Cardiac muscle cell (in vitro differentiated cells and primary cell): ENCODE results near the gene SLC2A1. TPM values are rescaled to one million over a fixed set of nuclear protein-coding genes. Genes with fewer than 3 reads are reported as not detected.

ENCODE experiments used
- DNase-seq, 2 donors: peaks; one replicate each; pipeline versions ENCODE4 v3.0.0 to v3.0.0-alpha.2; 2010 to 2017; ENCODE audit warnings: low read depth in 1 of 2, low spot score in 1 of 2
- H3K27ac ChIP-seq: fragments of 200-600 bp; sonication (generic); 2 replicates; pipeline ENCODE4 v1.5.1; 2016
- H3K27me3 ChIP-seq: fragments of 200-600 bp; sonication (generic); 2 replicates; pipeline ENCODE4 v1.6.0; 2016; ENCODE audit warnings: control low read depth
- H3K36me3 ChIP-seq: fragments of 200-600 bp; sonication (generic); 2 replicates; pipeline ENCODE4 v1.5.1; 2016; ENCODE audit warnings: control low read depth
- H3K4me1 ChIP-seq: fragments of 200-600 bp; sonication (generic); 2 replicates; pipeline ENCODE4 v1.8.1; 2017; ENCODE audit warnings: low read depth, mild to moderate bottlenecking, mixed run types
- H3K4me3 ChIP-seq: fragments of 200-600 bp; sonication (generic); 2 replicates; pipeline ENCODE4 v1.5.1; 2016; ENCODE audit warnings: mild to moderate bottlenecking
- H3K9me3 ChIP-seq: fragments of 200-600 bp; sonication (generic); 2 replicates; pipeline ENCODE4 v1.5.1; 2017; ENCODE audit warnings: low read depth, mild to moderate bottlenecking, control low read depth
- CTCF ChIP-seq: IDR thresholded peaks from 2 replicates; pipeline ENCODE4 v1.5.1; 2012; ENCODE audit warnings: low read depth, mild to moderate bottlenecking, low read length
- polyA plus RNA-seq: library from polyadenylated mRNA; unstranded; fragments of >200 nt; fragmentation: Nextera tagmentation; extraction: Ambion mirVana; gene quantifications from 2 replicates; pipeline ENCODE4 v1.2.1, GENCODE V29; 2016
- total RNA-seq: library from RNA; depleted of rRNA; stranded (reverse); fragments of >200 nt; gene quantifications from 2 replicates; pipeline ENCODE4 v1.2.3, GENCODE V29; 2016

Gene SLC2A1
- total and polyA plus RNA-seq, 2 experiments from 2014 or later, result 243 to 714 TPM

- Histone ChIP-seq H3K9me3 (no peaks in the 10 kb centered on the region), H3K27me3 (no peaks in the 10 kb centered on the region), H3K36me3 (no peaks in the 10 kb centered on the region), H3K4me1 (peaks cover 13% of the 10 kb centered on the region), H3K4me3 (no peak overlapping the region), H3K27ac (no peak overlapping the region)
- DNase-seq, result no peak
- TF ChIP-seq CTCF, result no peak
Observed at GRCh38 chr1:43002766-43003165, 44.1 kb upstream of the SLC2A1 start.

- no peaks in the 10 kb centered on the region for H3K27me3 ChIP-seq
- no peak for DNase-seq
- TF ChIP-seq CTCF, result no peak
- H3K27ac ChIP-seq, result no peak overlapping the region
- no peak overlapping the region for H3K4me3 ChIP-seq
- H3K4me1 ChIP-seq, result peaks cover 13% of the 10 kb centered on the region
- no peaks in the 10 kb centered on the region for H3K9me3 ChIP-seq
- H3K36me3 ChIP-seq, result no peaks in the 10 kb centered on the region
Observed at GRCh38 chr1:43002116-43002515, 43.4 kb upstream of the SLC2A1 start.

GRCh38 chr1:43001434-43001833, 42.8 kb upstream of the SLC2A1 start:
- no peak for TF ChIP-seq CTCF
- no peaks in the 10 kb centered on the region for H3K9me3 ChIP-seq
- no peak for DNase-seq
- H3K4me1 ChIP-seq, result peaks cover 13% of the 10 kb centered on the region
- no peak overlapping the region for H3K27ac ChIP-seq
- H3K4me3 ChIP-seq, result no peak overlapping the region
- no peaks in the 10 kb centered on the region for H3K36me3 ChIP-seq
- no peaks in the 10 kb centered on the region for H3K27me3 ChIP-seq

- no peaks in the 10 kb centered on the region for H3K9me3 ChIP-seq
- no peaks in the 10 kb centered on the region for H3K27me3 ChIP-seq
- H3K4me1 ChIP-seq, result peaks cover 3% of the 10 kb centered on the region
- H3K27ac ChIP-seq, result no peak overlapping the region
- DNase-seq, result no peak
- no peaks in the 10 kb centered on the region for H3K36me3 ChIP-seq
- H3K4me3 ChIP-seq, result no peak overlapping the region
- TF ChIP-seq CTCF, result no peak
Observed at GRCh38 chr1:43000271-43000670, 41.6 kb upstream of the SLC2A1 start.

- Histone ChIP-seq H3K27me3 (no peaks in the 10 kb centered on the region), H3K36me3 (no peaks in the 10 kb centered on the region), H3K9me3 (no peaks in the 10 kb centered on the region), H3K27ac (no peak overlapping the region), H3K4me1 (no peaks in the 10 kb centered on the region), H3K4me3 (no peak overlapping the region)
- DNase-seq, result no peak
- no peak for TF ChIP-seq CTCF
Observed at GRCh38 chr1:42999308-42999707, 40.6 kb upstream of the SLC2A1 start.

- no peak for DNase-seq
- Histone ChIP-seq H3K9me3 (no peaks in the 10 kb centered on the region), H3K27ac (no peak overlapping the region), H3K36me3 (no peaks in the 10 kb centered on the region), H3K27me3 (no peaks in the 10 kb centered on the region), H3K4me3 (no peak overlapping the region), H3K4me1 (no peaks in the 10 kb centered on the region)
- no peak for TF ChIP-seq CTCF
Observed at GRCh38 chr1:42998386-42998785, 39.7 kb upstream of the SLC2A1 start.
